Activated CD4-positive, alpha-beta T cell treated with anti-CD3 and anti-CD28 coated beads, Interleukin-2, Interleukin-6, amounts not matched to agents 100 ng/mL and 50 ng/mL, durations not matched to agents 16 hours and 8 hours (primary cell): ENCODE results near the gene HTN3.
A peak's percentile ranks its signal among the peaks of the same experiment; 100 is the strongest.
"Not testable (repeated sequence)": the region's sequence is repeated elsewhere in the genome, so short reads cannot be mapped to it uniquely, and the experiment has no call there.

Experiments
- DNase-seq: peaks from one replicate; pipeline ENCODE4 v3.0.0-alpha.2; 2020

The HTN3 gene

GRCh38 chr4:70028159-70028558 lies at the start of gene HTN3:
TSS of gene HTN3 (plus strand) at chr4:70028459. CDS start at chr4:70030741, 2,282 bp downstream.
- not testable (repeated sequence) for DNase-seq

- DNase-seq, result peak; percentile 19
Observed at GRCh38 chr4:69984030-69984443, 44.2 kb upstream of the HTN3 start.

GRCh38 chr4:69986663-69987062 lies 41.6 kb upstream of the HTN3 start:
- no peak for DNase-seq

- no peak for DNase-seq
Observed at GRCh38 chr4:69991016-69991415, 37.2 kb upstream of the HTN3 start.

GRCh38 chr4:69994782-69995181 lies 33.5 kb upstream of the HTN3 start:
- DNase-seq, result no peak

GRCh38 chr4:69995526-69996016 lies 32.7 kb upstream of the HTN3 start, which contains the start of gene STATH:
TSS of gene STATH (plus strand) at chr4:69995966. CDS start at chr4:69998438, 2,472 bp downstream.
- DNase-seq, result no peak

GRCh38 chr4:69999420-69999819 lies 28.8 kb upstream of the HTN3 start:
- peak; percentile 30 for DNase-seq

GRCh38 chr4:70000711-70001110 lies 27.5 kb upstream of the HTN3 start:
- no peak for DNase-seq

GRCh38 chr4:70002507-70002906 lies 25.8 kb upstream of the HTN3 start:
- no peak for DNase-seq

- DNase-seq, result no peak
Observed at GRCh38 chr4:70008771-70009170, 19.5 kb upstream of the HTN3 start.

- not testable (repeated sequence) for DNase-seq
Observed at GRCh38 chr4:70019006-70019405, 9.3 kb upstream of the HTN3 start.

- no peak for DNase-seq
Observed at GRCh38 chr4:70023218-70023617, 5.0 kb upstream of the HTN3 start.

- no peak for DNase-seq
Observed at GRCh38 chr4:70027011-70027410, 1.2 kb upstream of the HTN3 start.

- not testable (repeated sequence) for DNase-seq
Observed at GRCh38 chr4:70037559-70037958, 9.3 kb downstream of the HTN3 start.

GRCh38 chr4:70039928-70040327 lies 11.7 kb downstream of the HTN3 start:
- DNase-seq, result not testable (repeated sequence)

GRCh38 chr4:70041652-70042286 lies 13.5 kb downstream of the HTN3 start:
- DNase-seq, result no peak

- not testable (repeated sequence) for DNase-seq
Observed at GRCh38 chr4:70050138-70050537, 21.9 kb downstream of the HTN3 start, which contains the start of gene HTN1. TSS of gene HTN1 (plus strand) at chr4:70050438. CDS start at chr4:70053077, 2,639 bp downstream.

- not testable (repeated sequence) for DNase-seq
Observed at GRCh38 chr4:70056534-70056933, 28.3 kb downstream of the HTN3 start.

- no peak for DNase-seq
Observed at GRCh38 chr4:70057651-70058050, 29.4 kb downstream of the HTN3 start.

- no peak for DNase-seq
Observed at GRCh38 chr4:70059149-70059548, 30.9 kb downstream of the HTN3 start.

- no peak for DNase-seq
Observed at GRCh38 chr4:70062000-70062399, 33.7 kb downstream of the HTN3 start.

- DNase-seq, result no peak
Observed at GRCh38 chr4:70080205-70080604, 51.9 kb downstream of the HTN3 start.
